GM21367 (cell line): ENCODE data around the gene OGFR.

Experiments used
- ATAC-seq: cut with Tn5 transposase; IDR thresholded peaks from one replicate; pipeline ENCODE4 v1.9.1; 2021; ENCODE audit not compliant: unreplicated experiment

Gene OGFR

GRCh38 chr20:62814060-62814708 is 9.5 kb downstream of the OGFR start:
- ATAC-seq, result no peak

GRCh38 chr20:62814709-62815065 is 10.1 kb downstream of the OGFR start:
- no peak for ATAC-seq

GRCh38 chr20:62815066-62815991 is 10.7 kb downstream of the OGFR start:
- ATAC-seq, result no peak

- ATAC-seq, result no peak
These were observed 11.6 kb downstream of the OGFR start for GRCh38 chr20:62816031-62816883.

- no peak for ATAC-seq
These were observed 12.5 kb downstream of the OGFR start, which contains the start of gene COL9A3 for GRCh38 chr20:62816884-62817873. TSS of gene COL9A3 (plus strand) at chr20:62817050. CDS start at chr20:62817065, 15 bp downstream.

GRCh38 chr20:62817975-62818591 is 13.4 kb downstream of the OGFR start:
- ATAC-seq, result no peak

GRCh38 chr20:62818592-62819493 is 14.2 kb downstream of the OGFR start:
- no peak for ATAC-seq

GRCh38 chr20:62819494-62820174 is 15.0 kb downstream of the OGFR start:
- ATAC-seq, result no peak

GRCh38 chr20:62820208-62820961 is 15.8 kb downstream of the OGFR start:
- no peak for ATAC-seq

- no peak for ATAC-seq
These were observed 16.5 kb downstream of the OGFR start for GRCh38 chr20:62820962-62821725.

- ATAC-seq, result no peak
These were observed 17.1 kb downstream of the OGFR start for GRCh38 chr20:62821726-62822210.

- no peak for ATAC-seq
These were observed 17.7 kb downstream of the OGFR start for GRCh38 chr20:62822239-62822787.

GRCh38 chr20:62822788-62823651 is 18.4 kb downstream of the OGFR start:
- ATAC-seq, result no peak

GRCh38 chr20:62823688-62824475 is 19.2 kb downstream of the OGFR start:
- no peak for ATAC-seq
